ENCODE results near the gene PKIB.

The PKIB gene

GRCh38 chr6:122714059-122714458 is 103.9 kb downstream of the PKIB start:
- TF ChIP-seq CTCF (conservative IDR thresholded peaks at IDR 0.05) (no peak), ZFX (IDR thresholded peaks at IDR 0.05) (no peak)
- H3K27ac ChIP-seq: no peak overlapping the region

- TF ChIP-seq CTCF (conservative IDR thresholded peaks at IDR 0.05) (no peak), ZFX (IDR thresholded peaks at IDR 0.05) (no peak)
- H3K27ac ChIP-seq: no peak overlapping the region
These were observed 105.5 kb downstream of the PKIB start for GRCh38 chr6:122715725-122716124.

- TF ChIP-seq ZFX (IDR thresholded peaks at IDR 0.05) (no peak), CTCF (conservative IDR thresholded peaks at IDR 0.05) (no peak)
These were observed 107.1 kb downstream of the PKIB start for GRCh38 chr6:122717350-122717749.

GRCh38 chr6:122718616-122719015 is 108.4 kb downstream of the PKIB start:
- TF ChIP-seq ZFX (IDR thresholded peaks at IDR 0.05) (no peak), CTCF (conservative IDR thresholded peaks at IDR 0.05) (no peak)
- no peak overlapping the region for H3K27ac ChIP-seq

More at GRCh38 chr6:122717350-122717749, 107.1 kb downstream of the PKIB start:
- H3K27ac ChIP-seq: no peak overlapping the region

DNA sequence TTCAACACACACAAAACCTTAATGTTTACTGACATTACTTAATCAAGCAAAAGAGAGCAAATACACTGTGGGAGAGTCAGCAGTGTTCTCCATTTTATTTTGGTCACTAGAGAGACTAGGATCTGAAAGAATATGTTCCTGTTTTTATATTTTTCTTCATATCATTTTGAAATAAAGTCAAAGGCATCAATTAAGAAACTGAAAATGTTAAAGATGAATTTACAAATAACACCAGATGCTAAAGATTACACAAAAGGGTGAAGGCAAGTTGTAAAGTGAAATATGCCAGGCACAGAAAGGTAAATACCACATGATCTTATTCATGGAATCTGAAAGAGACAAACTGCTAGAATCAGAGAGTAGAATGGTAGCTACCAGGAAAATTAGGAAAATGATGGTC is 109.0 kb downstream of the PKIB start:
- no peak overlapping the region for H3K27ac ChIP-seq
- no peak for TF ChIP-seq CTCF (conservative IDR thresholded peaks at IDR 0.05)
- no peak for TF ChIP-seq ZFX (IDR thresholded peaks at IDR 0.05)

DNA sequence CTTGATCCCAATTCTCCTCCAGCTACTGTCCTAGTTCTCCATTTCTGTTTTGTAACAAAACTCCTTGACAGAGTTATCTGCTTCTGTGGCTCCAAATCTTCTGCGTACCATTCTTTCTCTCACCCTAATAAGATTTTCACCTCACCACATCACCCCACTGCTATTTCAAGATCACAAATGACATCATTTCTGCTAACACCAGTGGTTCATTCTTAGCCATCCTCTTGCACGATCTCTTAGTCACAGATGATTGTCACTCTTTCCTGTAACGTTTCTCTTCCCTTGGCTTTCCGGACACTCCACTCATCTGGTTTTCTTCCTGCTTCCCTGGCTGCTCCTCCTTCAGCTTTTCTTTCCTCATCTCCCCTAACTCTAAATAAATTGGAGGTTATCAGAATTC is 112.5 kb downstream of the PKIB start:
- TF ChIP-seq ZFX (IDR thresholded peaks at IDR 0.05): no peak
- TF ChIP-seq CTCF (conservative IDR thresholded peaks at IDR 0.05): no peak
- no peak overlapping the region for H3K27ac ChIP-seq

DNA sequence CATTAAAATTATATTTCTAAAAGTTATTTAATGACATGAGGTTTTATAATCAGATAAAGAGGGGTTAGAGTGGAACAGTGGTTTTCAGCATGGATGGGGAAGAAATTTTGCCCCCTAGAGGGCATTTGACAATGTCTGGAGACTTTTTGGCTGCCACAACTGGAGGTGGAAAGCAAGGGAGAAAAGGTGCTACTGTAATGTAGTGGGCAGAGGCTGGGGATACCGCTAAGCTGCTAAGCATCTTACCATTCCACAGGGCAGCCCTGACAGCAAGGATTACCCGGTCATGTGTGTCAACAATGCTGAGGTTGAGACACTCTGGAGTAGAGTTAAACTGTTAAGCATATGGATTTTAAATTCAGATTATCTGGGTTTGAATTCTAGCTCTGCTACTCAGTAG is 116.4 kb downstream of the PKIB start:
- TF ChIP-seq CTCF (conservative IDR thresholded peaks at IDR 0.05) (peak; percentile 72), ZFX (IDR thresholded peaks at IDR 0.05) (no peak)
- H3K27ac ChIP-seq: no peak overlapping the region
